SU-DHL-6 (cell line): ENCODE data around the gene ATOSB.

Experiments
- H2AFZ ChIP-seq: fragments of 200-600 bp; sonication (generic); 2 replicates; pipeline ENCODE4 v1.6.1; 2014; ENCODE audit warnings: low read depth, mild to moderate bottlenecking, moderate library complexity, mixed read lengths, antibody characterized with exemption, low read length; ENCODE audit not compliant: severe bottlenecking
- H3F3A ChIP-seq: fragments of 200-600 bp; shearing (Covaris generic); 2 replicates; pipeline ENCODE4 v1.6.0; 2016; ENCODE audit warnings: antibody characterized with exemption, mild to moderate bottlenecking; ENCODE audit not compliant: insufficient read depth
- H3K27ac ChIP-seq: fragments of 200-600 bp; sonication (generic); 2 replicates; pipeline ENCODE4 v1.5.1; 2016; ENCODE audit warnings: low read depth, mild to moderate bottlenecking, low read length, moderate library complexity, mixed read lengths
- H3K27me3 ChIP-seq: fragments of 200-600 bp; sonication (generic), shearing (Covaris generic); 2 replicates; pipeline ENCODE4 v1.6.0; 2014; ENCODE audit warnings: mild to moderate bottlenecking, low read length
- H3K36me3 ChIP-seq: fragments of 200-600 bp; sonication (generic); 2 replicates; pipeline ENCODE4 v1.6.1; 2014; ENCODE audit warnings: mild to moderate bottlenecking, low read length, mixed read lengths
- H3K4me2 ChIP-seq: fragments of 300-600, 200-600 bp; shearing (Covaris generic), sonication (generic); 2 replicates; pipeline ENCODE4 v1.6.0; 2014; ENCODE audit warnings: low read length, low read depth, mild to moderate bottlenecking; ENCODE audit not compliant: poor library complexity, severe bottlenecking
- H3K4me3 ChIP-seq: fragments of 200-600 bp; sonication (generic); 2 replicates; pipeline ENCODE4 v1.5.1; 2014; ENCODE audit warnings: antibody characterized with exemption, low read length, mild to moderate bottlenecking, mixed read lengths; ENCODE audit not compliant: insufficient read depth, poor library complexity, severe bottlenecking
- H3K79me2 ChIP-seq: fragments of 200-600 bp; sonication (generic); 2 replicates; pipeline ENCODE4 v1.6.1; 2014; ENCODE audit warnings: mild to moderate bottlenecking, low read length, moderate library complexity; ENCODE audit not compliant: insufficient read depth
- H3K9ac ChIP-seq: fragments of 200-600 bp; sonication (generic); 2 replicates; pipeline ENCODE4 v1.7.0; 2014; ENCODE audit warnings: mild to moderate bottlenecking, low read length
- H3K9me2 ChIP-seq: fragments of 200-600 bp; sonication (generic); replicated peaks from 2 replicates; pipeline ENCODE4 v1.6.1; 2014; ENCODE audit warnings: low read length; ENCODE audit not compliant: insufficient read depth
- H3K9me3 ChIP-seq: fragments of 200-600 bp; sonication (generic); 2 replicates; pipeline ENCODE4 v1.6.1; 2014; ENCODE audit warnings: low read length, mixed read lengths; ENCODE audit not compliant: insufficient read depth
- H4K20me1 ChIP-seq: fragments of 200-600 bp; sonication (generic); 2 replicates; pipeline ENCODE4 v1.6.1; 2014; ENCODE audit warnings: low read depth, mild to moderate bottlenecking, antibody characterized with exemption, low read length, moderate library complexity, mixed read lengths
- EZH2phosphoT487 ChIP-seq: fragments of 200-600 bp; sonication (generic), shearing (Covaris generic); conservative IDR thresholded peaks from 2 replicates; pipeline ENCODE4 v1.6.1; 2018; ENCODE audit warnings: mild to moderate bottlenecking, antibody characterized with exemption, low read length, moderate library complexity, mixed read lengths
- TF ChIP-seq, protein P1 (sequence below): fragments of 200-600 bp; sonication (generic); IDR thresholded peaks from one replicate; pipeline ENCODE4 v1.5.1; 2017; ENCODE audit warnings: antibody characterized with exemption, mild to moderate bottlenecking, low read length, moderate library complexity; ENCODE audit not compliant: insufficient read depth, poor library complexity, severe bottlenecking

Gene ATOSB

DNA sequence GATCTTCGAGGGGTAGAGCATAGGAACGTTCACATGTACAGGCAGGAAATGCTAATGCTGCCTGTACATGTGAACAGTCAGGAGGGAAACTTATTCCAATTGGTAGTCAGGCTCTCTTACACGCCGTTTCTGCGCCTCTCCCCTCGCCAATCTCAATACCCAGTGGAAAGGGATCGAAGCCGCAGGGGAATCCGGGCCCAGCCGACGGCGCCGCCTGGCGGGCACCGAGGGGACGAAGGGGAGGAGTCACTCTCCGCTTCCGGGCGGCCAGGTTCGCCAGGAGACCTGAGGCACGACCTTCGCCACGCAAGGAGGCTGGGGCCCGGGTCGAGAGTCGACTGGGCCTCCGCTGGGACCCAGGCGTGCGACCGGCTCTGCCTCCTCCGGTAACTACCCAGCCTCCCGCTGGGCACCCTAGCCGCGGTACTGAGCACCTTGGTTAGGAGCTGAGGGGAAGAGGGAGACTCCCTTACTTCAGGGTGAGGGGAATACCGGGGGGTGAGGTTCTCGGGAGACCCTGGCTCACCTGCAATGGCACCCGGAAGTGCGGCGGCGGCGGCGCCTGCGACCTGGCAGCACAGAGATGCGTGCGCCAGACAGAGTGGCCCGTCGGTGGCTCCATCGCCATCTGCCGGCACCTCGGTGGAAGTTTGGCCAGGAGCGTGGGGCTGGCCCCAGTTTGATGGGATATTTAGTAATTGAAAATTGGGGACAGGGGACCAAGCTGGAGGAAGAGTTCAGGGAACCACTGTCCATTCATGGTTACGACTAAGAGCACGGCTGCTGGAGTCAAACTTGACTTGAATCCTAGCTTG, 19.4 kb downstream of the ATOSB start, which contains the start of gene PIGO:
TSS of gene PIGO (minus strand) at position 557 of the 815 bp plus-strand sequence. CDS start 1,026 bp downstream, outside the sequence.
- H3K9ac ChIP-seq: peak within 1 kb of the TSS; percentile 92
- H3K9me2 ChIP-seq: no peaks in the 10 kb centered on the region
- H3F3A ChIP-seq: no peaks in the 10 kb centered on the region
- peak within 1 kb of the TSS; percentile 66 for H3K4me2 ChIP-seq
- no peaks in the 10 kb centered on the region for H3K36me3 ChIP-seq
- TF ChIP-seq, protein P1, sequence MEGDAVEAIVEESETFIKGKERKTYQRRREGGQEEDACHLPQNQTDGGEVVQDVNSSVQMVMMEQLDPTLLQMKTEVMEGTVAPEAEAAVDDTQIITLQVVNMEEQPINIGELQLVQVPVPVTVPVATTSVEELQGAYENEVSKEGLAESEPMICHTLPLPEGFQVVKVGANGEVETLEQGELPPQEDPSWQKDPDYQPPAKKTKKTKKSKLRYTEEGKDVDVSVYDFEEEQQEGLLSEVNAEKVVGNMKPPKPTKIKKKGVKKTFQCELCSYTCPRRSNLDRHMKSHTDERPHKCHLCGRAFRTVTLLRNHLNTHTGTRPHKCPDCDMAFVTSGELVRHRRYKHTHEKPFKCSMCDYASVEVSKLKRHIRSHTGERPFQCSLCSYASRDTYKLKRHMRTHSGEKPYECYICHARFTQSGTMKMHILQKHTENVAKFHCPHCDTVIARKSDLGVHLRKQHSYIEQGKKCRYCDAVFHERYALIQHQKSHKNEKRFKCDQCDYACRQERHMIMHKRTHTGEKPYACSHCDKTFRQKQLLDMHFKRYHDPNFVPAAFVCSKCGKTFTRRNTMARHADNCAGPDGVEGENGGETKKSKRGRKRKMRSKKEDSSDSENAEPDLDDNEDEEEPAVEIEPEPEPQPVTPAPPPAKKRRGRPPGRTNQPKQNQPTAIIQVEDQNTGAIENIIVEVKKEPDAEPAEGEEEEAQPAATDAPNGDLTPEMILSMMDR: peak; percentile 93
- TF ChIP-seq EZH2phosphoT487: no peak
- no peaks in the 10 kb centered on the region for H3K9me3 ChIP-seq
- H2AFZ ChIP-seq: peak within 1 kb of the TSS; percentile 71
- peak within 1 kb of the TSS; percentile 85 for H3K4me3 ChIP-seq
- peak within 1 kb of the TSS; percentile 83 for H3K27ac ChIP-seq
- no peaks in the 10 kb centered on the region for H3K27me3 ChIP-seq
- peaks cover 6% of the 10 kb centered on the region; the same call in 1 of the 2 replicates for H3K79me2 ChIP-seq
- no peaks in the 10 kb centered on the region for H4K20me1 ChIP-seq

DNA sequence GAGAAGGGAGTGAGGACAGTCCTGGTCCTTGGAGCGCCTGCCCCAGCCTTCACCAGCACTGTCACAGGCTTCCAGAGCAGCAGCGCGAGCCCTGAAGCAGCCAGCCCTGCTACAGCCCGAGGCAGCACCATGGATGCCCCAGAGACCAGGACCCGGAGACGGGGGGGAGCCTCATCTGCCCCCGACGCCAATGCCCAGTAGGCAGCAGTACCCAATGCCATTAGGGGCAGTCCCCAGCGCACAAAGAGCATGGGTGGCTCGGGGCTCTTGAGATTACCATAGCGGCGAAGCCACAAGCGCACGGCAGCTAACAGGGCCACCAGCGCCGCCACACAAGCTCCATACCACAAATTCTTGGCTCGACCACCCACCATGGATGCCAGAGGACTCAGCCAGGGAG, 24.1 kb downstream of the ATOSB start:
- H2AFZ ChIP-seq: no peak overlapping the region
- H3F3A ChIP-seq: no peaks in the 10 kb centered on the region
- H3K9me2 ChIP-seq: no peaks in the 10 kb centered on the region
- no peaks in the 10 kb centered on the region for H3K36me3 ChIP-seq
- no peak overlapping the region for H3K9ac ChIP-seq
- H3K4me3 ChIP-seq: no peak overlapping the region
- H3K27me3 ChIP-seq: no peaks in the 10 kb centered on the region
- H3K9me3 ChIP-seq: no peaks in the 10 kb centered on the region
- TF ChIP-seq, protein P1: no peak
- TF ChIP-seq EZH2phosphoT487: no peak
- no peak overlapping the region for H3K4me2 ChIP-seq
- no peaks in the 10 kb centered on the region for H4K20me1 ChIP-seq
- no peak overlapping the region for H3K27ac ChIP-seq
- H3K79me2 ChIP-seq: peaks cover 6% of the 10 kb centered on the region; the same call in 1 of the 2 replicates

- TF ChIP-seq, protein P1: no peak
- TF ChIP-seq EZH2phosphoT487: no peak
- Histone ChIP-seq H3K79me2 (no peaks in the 10 kb centered on the region), H2AFZ (no peak overlapping the region), H3K4me3 (no peak overlapping the region), H3F3A (0 out of 2 replicates have a peak, but pooled peaks cover 5% of the 10 kb centered on the region), H3K4me2 (no peak overlapping the region), H4K20me1 (no peaks in the 10 kb centered on the region), H3K9me3 (no peaks in the 10 kb centered on the region), H3K36me3 (no peaks in the 10 kb centered on the region), H3K9me2 (no peaks in the 10 kb centered on the region), H3K27ac (no peak overlapping the region), H3K27me3 (no peaks in the 10 kb centered on the region), H3K9ac (no peak overlapping the region)
Measured at GRCh38 chr9:35089434-35089833, 26.2 kb downstream of the ATOSB start.
